Colonic mucosa (tissue), 4 donors: ENCODE measurements around the gene CES2. TPM values are rescaled to one million over a fixed set of nuclear protein-coding genes. Genes with fewer than 3 reads are reported as not detected.

Experiments
- DNase-seq: peaks from one replicate; pipeline ENCODE4 v3.0.0-alpha.2; 2020
- H3K27ac ChIP-seq: fragments of 200-600 bp; one replicate; pipeline ENCODE4 v1.8.0; 2021
- H3K27me3 ChIP-seq: fragments of 200-600 bp; one replicate; pipeline ENCODE4 v1.8.0; 2021
- H3K36me3 ChIP-seq: fragments of 200-600 bp; one replicate; pipeline ENCODE4 v1.8.0; 2021
- H3K4me1 ChIP-seq: fragments of 200-600 bp; one replicate; pipeline ENCODE4 v1.8.0; 2021; ENCODE audit warnings: mild to moderate bottlenecking
- H3K4me3 ChIP-seq: fragments of 200-600 bp; one replicate; pipeline ENCODE4 v1.8.0; 2021
- H3K9ac ChIP-seq, 2 donors: one replicate each; pipeline ENCODE4 v1.7.0; 2013; ENCODE audit warnings: control low read depth in 2 of 2, low read depth in 2 of 2, low read length in 2 of 2
- H3K9me3 ChIP-seq: fragments of 200-600 bp; one replicate; pipeline ENCODE4 v1.8.0; 2021
- CTCF ChIP-seq: fragments of 200-600 bp; IDR thresholded peaks from one replicate; pipeline ENCODE4 v1.8.0; 2022; ENCODE audit warnings: antibody characterized with exemption, mild to moderate bottlenecking
- intact Hi-C: fragments of 100-400 bp; cut with DNase I; formaldehyde crosslinking; loops from one replicate; pipeline ENCODE4 v1.14.1; 2022
- total RNA-seq, 2 donors: library from RNA; stranded (reverse); fragmentation: NEBNext Ultra II Directional in 1 of 2; extraction: Animal tissue kit (Norgen Biotek cat#: 25700) in 1 of 2; gene quantifications; one replicate each; pipeline ENCODE4 v1.2.1, GENCODE V29; 2021
- donor health status: healthy.
- donor health status: DM: no; HTN: no; CAD: no.
- donor health status: DM: no; HTN: no; CAD: no.

The CES2 gene
- total RNA-seq, 2 donors from 2014 or later: 407 to 525 TPM

- Histone ChIP-seq H3K27ac (no peak overlapping the region), H3K4me3 (no peak overlapping the region), H3K36me3 (no peaks in the 10 kb centered on the region), H3K9me3 (no peaks in the 10 kb centered on the region), H3K4me1 (no peaks in the 10 kb centered on the region), H3K27me3 (no peaks in the 10 kb centered on the region), H3K9ac (no peak overlapping the region)
- intact Hi-C loops: no loop called here
- TF ChIP-seq CTCF: no peak
- DNase-seq: no peak
Observed at GRCh38 chr16:66911801-66912200, 23.5 kb upstream of the CES2 start.

GRCh38 chr16:66913081-66913480 is 22.2 kb upstream of the CES2 start:
- no peak for TF ChIP-seq CTCF
- intact Hi-C loops: no loop called here
- H3K9me3 ChIP-seq: no peaks in the 10 kb centered on the region
- no peaks in the 10 kb centered on the region for H3K4me1 ChIP-seq
- H3K9ac ChIP-seq: no peak overlapping the region
- H3K36me3 ChIP-seq: no peaks in the 10 kb centered on the region
- DNase-seq: no peak
- no peak overlapping the region for H3K27ac ChIP-seq
- H3K27me3 ChIP-seq: no peaks in the 10 kb centered on the region
- no peak overlapping the region for H3K4me3 ChIP-seq

- H3K27ac ChIP-seq: no peak overlapping the region
- no peak for DNase-seq
- intact Hi-C loops: no loop called here
Observed at GRCh38 chr16:66913711-66914110, 21.6 kb upstream of the CES2 start.

GRCh38 chr16:66914541-66914940 is 20.8 kb upstream of the CES2 start:
- TF ChIP-seq CTCF: no peak

More at GRCh38 chr16:66913711-66914110, 21.6 kb upstream of the CES2 start:
- H3K27me3 ChIP-seq: no peaks in the 10 kb centered on the region
- no peak overlapping the region for H3K9ac ChIP-seq
- no peak overlapping the region for H3K4me3 ChIP-seq
- H3K9me3 ChIP-seq: no peaks in the 10 kb centered on the region
- H3K36me3 ChIP-seq: no peaks in the 10 kb centered on the region
- no peaks in the 10 kb centered on the region for H3K4me1 ChIP-seq
- no peak for TF ChIP-seq CTCF

GRCh38 chr16:66915041-66915440 is 20.3 kb upstream of the CES2 start:
- no peak for TF ChIP-seq CTCF
- DNase-seq: no peak
- no peak overlapping the region for H3K27ac ChIP-seq
- H3K4me3 ChIP-seq: no peak overlapping the region
- H3K27me3 ChIP-seq: no peaks in the 10 kb centered on the region
- no peak overlapping the region for H3K9ac ChIP-seq
- no peaks in the 10 kb centered on the region for H3K9me3 ChIP-seq
- no peaks in the 10 kb centered on the region for H3K4me1 ChIP-seq
- intact Hi-C loops: no loop called here
- no peaks in the 10 kb centered on the region for H3K36me3 ChIP-seq

More at GRCh38 chr16:66914541-66914940, 20.8 kb upstream of the CES2 start:
- Histone ChIP-seq H3K4me3 (no peak overlapping the region), H3K9ac (no peak overlapping the region), H3K4me1 (no peaks in the 10 kb centered on the region), H3K9me3 (no peaks in the 10 kb centered on the region), H3K27ac (no peak overlapping the region), H3K27me3 (no peaks in the 10 kb centered on the region), H3K36me3 (no peaks in the 10 kb centered on the region)
- intact Hi-C loops: no loop called here
- DNase-seq: no peak

- Histone ChIP-seq H3K4me1 (no peaks in the 10 kb centered on the region), H3K36me3 (no peaks in the 10 kb centered on the region), H3K9me3 (no peaks in the 10 kb centered on the region), H3K27ac (no peak overlapping the region), H3K4me3 (no peak overlapping the region), H3K27me3 (no peaks in the 10 kb centered on the region), H3K9ac (no peak overlapping the region)
- no peak for TF ChIP-seq CTCF
- no peak for DNase-seq
- intact Hi-C loops: no loop called here
Observed at GRCh38 chr16:66916518-66916917, 18.8 kb upstream of the CES2 start.
